NCI-H2196 (cell line): ENCODE data around the gene DUX4.
"Not testable (repeated sequence)": the region's sequence is repeated elsewhere in the genome, so short reads cannot be mapped to it uniquely, and the experiment has no call there.

ENCODE experiments used
- DNase-seq: peaks from one replicate; lab custom pipeline; 2025; ENCODE audit not compliant: unreplicated experiment; lab: John Stamatoyannopoulos, UW

DUX4 gene

GRCh38 chr4:190173428-190173827, at the start of gene DUX4:
DUX4 (plus strand) TSS chr4:190173774; CDS start chr4:190173774, 0 bp downstream.
- DNase-seq = not testable (repeated sequence)

- DNase-seq = not testable (repeated sequence)
Observed at GRCh38 chr4:190175436-190175835, 1.9 kb downstream of the DUX4 start.

- DNase-seq = not testable (repeated sequence)
Observed at GRCh38 chr4:190177727-190178605, 4.4 kb downstream of the DUX4 start.

- DNase-seq = not testable (repeated sequence)
Observed at GRCh38 chr4:190178606-190178990, 5.0 kb downstream of the DUX4 start.

GRCh38 chr4:190179030-190179739, 5.6 kb downstream of the DUX4 start:
- not testable (repeated sequence) for DNase-seq

- not testable (repeated sequence) for DNase-seq
Observed at GRCh38 chr4:190179740-190180094, 6.1 kb downstream of the DUX4 start.

- not testable (repeated sequence) for DNase-seq
Observed at GRCh38 chr4:190180947-190181346, 7.4 kb downstream of the DUX4 start.

GRCh38 chr4:190181481-190182100, 8.0 kb downstream of the DUX4 start:
- DNase-seq = not testable (repeated sequence)

- not testable (repeated sequence) for DNase-seq
Observed at GRCh38 chr4:190203510-190203909, 29.9 kb downstream of the DUX4 start.
